ENCODE results near the gene CFAP77.
A peak's percentile ranks its signal among the peaks of the same experiment; 100 is the strongest.

CFAP77 gene

DNA sequence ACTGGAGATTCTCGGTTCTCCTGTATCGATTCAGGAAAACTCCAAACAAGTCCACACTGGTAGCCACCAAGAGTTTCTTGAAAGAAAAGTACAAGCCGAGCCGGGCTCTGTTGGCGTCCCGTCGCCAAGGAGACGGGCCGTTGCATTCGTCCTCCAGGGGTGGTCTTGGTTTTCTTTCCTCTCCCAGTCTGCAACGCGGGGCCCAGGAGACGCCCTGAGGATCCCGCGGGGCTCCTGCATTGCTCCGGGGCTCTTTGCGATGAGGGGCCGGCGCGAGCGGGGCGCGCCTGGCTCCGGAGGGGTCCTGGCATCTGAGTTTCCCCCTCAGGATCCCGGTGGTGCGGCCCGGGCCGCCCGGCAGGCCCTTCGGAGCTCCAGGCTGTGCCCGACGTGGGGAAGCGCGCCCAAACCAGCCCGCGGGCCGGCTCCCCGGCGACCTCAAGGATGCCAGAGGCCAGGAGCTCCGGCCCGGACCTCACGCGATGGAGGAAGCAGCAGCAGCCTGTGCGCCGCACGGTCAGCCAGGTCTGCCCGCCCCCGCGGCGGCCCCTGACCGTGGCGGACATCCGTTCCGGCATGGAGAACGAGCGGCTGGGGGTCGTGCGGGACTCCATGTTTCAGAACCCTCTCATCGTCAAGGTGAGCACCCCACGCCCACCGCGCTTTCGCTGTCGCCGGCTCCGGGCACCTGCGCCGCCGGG is at the start of gene CFAP77:
TSS of gene CFAP77 (plus strand) at position 384 of the 701 bp plus-strand sequence. CDS start at position 445, 61 bp downstream.
- ChIA-PET POLR2A (ENCODE audit: low non-redundant PET) (interaction anchor here (1.1 kb wide), 1 partner anchor 410 kb away, joined by 4 read pairs; no protein-coding TSS in a partner anchor), CTCF (interaction anchor here (1.0 kb wide), 1 partner anchor 263 kb away, joined by 3 read pairs; no protein-coding TSS in a partner anchor)
- DNase-seq (ENCODE audit: low spot score), result peak; percentile 83
- TF ChIP-seq, protein P1, sequence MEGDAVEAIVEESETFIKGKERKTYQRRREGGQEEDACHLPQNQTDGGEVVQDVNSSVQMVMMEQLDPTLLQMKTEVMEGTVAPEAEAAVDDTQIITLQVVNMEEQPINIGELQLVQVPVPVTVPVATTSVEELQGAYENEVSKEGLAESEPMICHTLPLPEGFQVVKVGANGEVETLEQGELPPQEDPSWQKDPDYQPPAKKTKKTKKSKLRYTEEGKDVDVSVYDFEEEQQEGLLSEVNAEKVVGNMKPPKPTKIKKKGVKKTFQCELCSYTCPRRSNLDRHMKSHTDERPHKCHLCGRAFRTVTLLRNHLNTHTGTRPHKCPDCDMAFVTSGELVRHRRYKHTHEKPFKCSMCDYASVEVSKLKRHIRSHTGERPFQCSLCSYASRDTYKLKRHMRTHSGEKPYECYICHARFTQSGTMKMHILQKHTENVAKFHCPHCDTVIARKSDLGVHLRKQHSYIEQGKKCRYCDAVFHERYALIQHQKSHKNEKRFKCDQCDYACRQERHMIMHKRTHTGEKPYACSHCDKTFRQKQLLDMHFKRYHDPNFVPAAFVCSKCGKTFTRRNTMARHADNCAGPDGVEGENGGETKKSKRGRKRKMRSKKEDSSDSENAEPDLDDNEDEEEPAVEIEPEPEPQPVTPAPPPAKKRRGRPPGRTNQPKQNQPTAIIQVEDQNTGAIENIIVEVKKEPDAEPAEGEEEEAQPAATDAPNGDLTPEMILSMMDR (conservative IDR thresholded peaks at IDR 0.05; ENCODE audit: low read depth), result no peak
- peak within 1 kb of the TSS; percentile 63 for H3K27ac ChIP-seq

DNA sequence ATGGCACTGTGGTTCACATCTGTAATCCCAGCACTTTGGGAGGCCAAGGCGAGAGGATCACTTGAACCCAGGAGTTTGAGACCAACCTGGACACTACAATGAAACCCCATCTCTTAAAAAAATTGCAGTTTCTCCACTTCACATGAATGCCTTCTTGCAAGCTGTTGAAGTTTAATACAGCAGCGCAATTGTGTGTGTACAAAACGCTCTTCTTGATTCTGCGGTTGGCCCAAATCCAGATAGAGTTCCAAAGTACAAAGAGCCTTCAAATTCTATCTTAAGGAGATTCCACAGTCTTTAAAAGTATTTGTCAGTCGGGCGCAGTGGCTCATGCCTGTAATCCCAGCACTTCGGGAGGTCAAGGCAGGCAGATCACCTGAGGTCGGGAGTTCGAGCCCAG is 45.9 kb upstream of the CFAP77 start:
- no peak overlapping the region for H3K27ac ChIP-seq
- POLR2A ChIA-PET (ENCODE audit: low non-redundant PET), result no interaction called here
- CTCF ChIA-PET, result interaction anchor here (0.6 kb wide), 1 partner anchor 966 kb away, joined by 3 read pairs; no protein-coding TSS in a partner anchor
- TF ChIP-seq, protein P1 (conservative IDR thresholded peaks at IDR 0.05; ENCODE audit: low read depth), result no peak
- no peak for DNase-seq (ENCODE audit: low spot score)

DNA sequence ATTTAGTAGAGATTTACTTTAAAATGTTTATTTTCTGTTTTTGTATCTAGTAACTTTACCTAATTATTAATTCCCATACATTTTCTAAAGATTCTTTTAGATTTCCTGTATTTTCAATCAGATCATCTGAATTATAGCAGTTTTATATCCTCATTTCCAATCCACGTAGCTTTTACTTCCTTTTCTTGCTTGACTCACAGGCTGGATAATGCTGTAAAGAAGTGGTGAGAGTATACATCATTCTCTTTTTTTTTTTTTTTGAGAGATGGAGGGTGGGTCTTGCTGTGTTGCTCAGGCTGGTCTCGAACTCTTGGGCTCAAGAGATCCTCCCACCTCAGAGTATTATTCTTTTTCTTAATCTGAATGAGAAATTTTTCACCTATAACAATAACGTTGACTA is 44.0 kb upstream of the CFAP77 start:
- TF ChIP-seq, protein P1 (conservative IDR thresholded peaks at IDR 0.05; ENCODE audit: low read depth), result no peak
- ChIA-PET CTCF (no interaction called here), POLR2A (ENCODE audit: low non-redundant PET) (no interaction called here)
- no peak for DNase-seq (ENCODE audit: low spot score)
- no peak overlapping the region for H3K27ac ChIP-seq

DNA sequence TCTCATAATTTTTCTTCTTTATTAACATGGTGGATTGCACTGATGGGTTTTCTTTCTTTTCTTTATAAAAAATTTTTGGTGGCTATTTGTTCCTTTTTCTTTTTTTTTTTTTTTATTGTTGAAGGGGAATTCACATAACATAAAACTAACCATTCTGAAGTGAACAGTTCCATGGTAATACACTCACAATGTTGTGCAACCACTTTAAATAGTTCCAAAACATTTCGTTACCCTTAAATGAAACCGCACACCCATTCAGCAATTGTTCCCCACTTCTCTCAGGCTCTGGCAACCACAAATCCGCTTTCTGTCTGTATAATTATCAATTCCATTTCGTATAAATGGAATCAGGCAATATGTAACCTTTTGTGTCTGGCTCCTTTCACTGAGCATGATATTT is 43.5 kb upstream of the CFAP77 start:
- ChIA-PET POLR2A (ENCODE audit: low non-redundant PET) (no interaction called here), CTCF (no interaction called here)
- no peak for DNase-seq (ENCODE audit: low spot score)
- H3K27ac ChIP-seq, result no peak overlapping the region
- TF ChIP-seq, protein P1 (conservative IDR thresholded peaks at IDR 0.05; ENCODE audit: low read depth), result no peak

DNA sequence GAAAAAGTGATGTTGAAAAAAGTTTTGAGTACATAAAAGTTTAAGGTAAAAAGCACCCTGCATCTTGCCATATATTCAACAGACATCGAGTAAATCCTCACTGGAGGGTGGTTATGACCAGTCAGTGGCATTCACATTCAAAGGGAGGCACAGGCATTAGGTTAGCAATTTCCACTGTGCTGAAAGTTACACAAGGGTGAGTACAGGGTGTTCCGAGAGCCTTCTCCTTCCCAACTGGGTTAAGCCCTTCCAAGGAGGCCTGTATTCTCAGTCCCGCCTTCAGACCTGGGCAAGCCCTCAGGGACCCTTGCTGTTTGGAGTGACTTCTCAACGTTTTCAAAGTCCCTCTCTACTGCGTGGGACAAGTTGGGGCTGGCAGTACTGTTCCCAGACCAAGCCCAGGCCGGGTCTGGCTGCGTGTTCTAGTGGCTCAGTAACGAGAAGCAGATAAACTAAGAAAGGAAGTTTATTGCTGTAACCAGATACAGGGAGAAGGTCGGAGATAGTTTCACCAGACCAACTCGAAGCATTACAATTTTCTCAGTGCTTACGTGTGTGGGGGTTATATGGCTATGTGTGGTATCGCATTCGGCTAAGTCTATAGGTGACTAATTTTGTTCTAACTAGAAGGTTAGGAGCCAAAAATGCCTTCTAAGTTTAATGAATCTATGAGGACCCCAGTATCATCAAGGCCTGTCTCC is 42.2 kb upstream of the CFAP77 start:
- POLR2A ChIA-PET (ENCODE audit: low non-redundant PET), result no interaction called here
- no peak for DNase-seq (ENCODE audit: low spot score)
- TF ChIP-seq, protein P1 (conservative IDR thresholded peaks at IDR 0.05; ENCODE audit: low read depth), result no peak
- CTCF ChIA-PET, result no interaction called here
- H3K27ac ChIP-seq, result no peak overlapping the region

DNA sequence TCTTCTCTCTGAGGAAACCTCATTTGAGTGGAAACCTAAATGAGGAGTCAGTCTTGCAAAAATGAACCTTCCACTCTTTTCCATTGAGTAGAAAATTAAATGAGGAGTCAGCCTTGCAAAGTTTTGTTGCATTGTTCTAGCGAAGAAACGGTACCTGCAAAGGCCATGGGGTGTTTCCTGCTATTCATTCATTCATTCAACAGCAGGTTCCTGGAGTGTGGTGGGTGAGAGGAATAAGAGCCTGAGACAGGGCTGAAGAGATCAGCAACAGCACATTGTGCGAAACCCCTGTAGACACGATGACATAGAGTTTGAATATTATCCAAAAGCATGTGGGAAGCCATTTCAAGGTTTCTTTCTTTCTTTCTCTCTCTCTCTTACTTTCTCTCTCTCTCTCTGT is 40.6 kb upstream of the CFAP77 start:
- H3K27ac ChIP-seq, result no peak overlapping the region
- ChIA-PET POLR2A (ENCODE audit: low non-redundant PET) (no interaction called here), CTCF (no interaction called here)
- DNase-seq (ENCODE audit: low spot score), result no peak
- TF ChIP-seq, protein P1 (conservative IDR thresholded peaks at IDR 0.05; ENCODE audit: low read depth), result no peak

All from RWPE1 (cell line).